ENCODE data around the gene ARL2BP. TPM values are rescaled to one million over a fixed set of nuclear protein-coding genes. Genes with fewer than 3 reads are reported as not detected.
A peak's percentile ranks its signal among the peaks of the same experiment; 100 is the strongest.

ARL2BP gene
- total and polyA plus RNA-seq, 2 of the 13 experiments (the other 11 are each of a cell fraction or from before 2014, with no cell fraction given): 64.3 to 67.6 TPM

- TF ChIP-seq, protein P1, sequence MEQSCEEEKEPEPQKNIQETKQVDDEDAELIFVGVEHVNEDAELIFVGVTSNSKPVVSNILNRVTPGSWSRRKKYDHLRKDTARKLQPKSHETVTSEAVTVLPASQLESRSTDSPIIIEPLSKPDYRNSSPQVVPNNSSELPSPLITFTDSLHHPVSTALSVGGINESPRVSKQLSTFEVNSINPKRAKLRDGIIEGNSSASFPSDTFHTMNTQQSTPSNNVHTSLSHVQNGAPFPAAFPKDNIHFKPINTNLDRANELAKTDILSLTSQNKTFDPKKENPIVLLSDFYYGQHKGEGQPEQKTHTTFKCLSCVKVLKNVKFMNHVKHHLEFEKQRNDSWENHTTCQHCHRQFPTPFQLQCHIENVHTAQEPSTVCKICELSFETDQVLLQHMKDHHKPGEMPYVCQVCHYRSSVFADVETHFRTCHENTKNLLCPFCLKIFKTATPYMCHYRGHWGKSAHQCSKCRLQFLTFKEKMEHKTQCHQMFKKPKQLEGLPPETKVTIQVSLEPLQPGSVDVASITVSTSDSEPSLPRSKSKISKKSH (CRISPR knock-in tag; IDR thresholded peaks at IDR 0.05; ENCODE audit: borderline replicate concordance): peak; percentile 57; the same call in 1 of the 2 replicates
- TF ChIP-seq ZNF224 (CRISPR knock-in tag; IDR thresholded peaks at IDR 0.05): no peak
- no peak for TF ChIP-seq ZNF841 (CRISPR knock-in tag; IDR thresholded peaks at IDR 0.05; ENCODE audit: borderline replicate concordance)
- peak; percentile 86 for TF ChIP-seq ZNF749 (CRISPR knock-in tag; IDR thresholded peaks at IDR 0.05; ENCODE audit: borderline replicate concordance)
- peak; percentile 60; the same call in 1 of the 2 replicates for TF ChIP-seq BHLHE40 (IDR thresholded peaks at IDR 0.05; ENCODE audit: low read length)
- peak; percentile 80 for TF ChIP-seq MED1 (CRISPR knock-in tag; IDR thresholded peaks at IDR 0.05)
- TF ChIP-seq TARDBP (CRISPR knock-in tag; IDR thresholded peaks at IDR 0.05): peak; percentile 99
- TF ChIP-seq, protein P2, sequence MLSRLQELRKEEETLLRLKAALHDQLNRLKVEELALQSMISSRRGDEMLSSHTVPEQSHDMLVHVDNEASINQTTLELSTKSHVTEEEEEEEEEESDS (CRISPR knock-in tag; IDR thresholded peaks at IDR 0.05; ENCODE audit: borderline replicate concordance): no peak; the same call in 1 of the 2 replicates
- no peak for TF ChIP-seq ELK4 (CRISPR knock-in tag; IDR thresholded peaks at IDR 0.05; ENCODE audit: borderline replicate concordance)
- TF ChIP-seq ZNF687 (CRISPR knock-in tag; IDR thresholded peaks at IDR 0.05): peak; percentile 80
- TF ChIP-seq ZNF546 (CRISPR knock-in tag; conservative IDR thresholded peaks at IDR 0.05): no peak
- no peak for TF ChIP-seq ZSCAN12 (CRISPR knock-in tag; IDR thresholded peaks at IDR 0.05)
- TF ChIP-seq ZNF788 (CRISPR knock-in tag; IDR thresholded peaks at IDR 0.05; ENCODE audit: borderline replicate concordance): peak; percentile 99
- TF ChIP-seq, protein P3, sequence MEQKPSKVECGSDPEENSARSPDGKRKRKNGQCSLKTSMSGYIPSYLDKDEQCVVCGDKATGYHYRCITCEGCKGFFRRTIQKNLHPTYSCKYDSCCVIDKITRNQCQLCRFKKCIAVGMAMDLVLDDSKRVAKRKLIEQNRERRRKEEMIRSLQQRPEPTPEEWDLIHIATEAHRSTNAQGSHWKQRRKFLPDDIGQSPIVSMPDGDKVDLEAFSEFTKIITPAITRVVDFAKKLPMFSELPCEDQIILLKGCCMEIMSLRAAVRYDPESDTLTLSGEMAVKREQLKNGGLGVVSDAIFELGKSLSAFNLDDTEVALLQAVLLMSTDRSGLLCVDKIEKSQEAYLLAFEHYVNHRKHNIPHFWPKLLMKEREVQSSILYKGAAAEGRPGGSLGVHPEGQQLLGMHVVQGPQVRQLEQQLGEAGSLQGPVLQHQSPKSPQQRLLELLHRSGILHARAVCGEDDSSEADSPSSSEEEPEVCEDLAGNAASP (CRISPR knock-in tag; IDR thresholded peaks at IDR 0.05; ENCODE audit: borderline replicate concordance): peak; percentile 81
- TF ChIP-seq RCOR2 (CRISPR knock-in tag; IDR thresholded peaks at IDR 0.05): peak; percentile 84
- TF ChIP-seq, protein P4, sequence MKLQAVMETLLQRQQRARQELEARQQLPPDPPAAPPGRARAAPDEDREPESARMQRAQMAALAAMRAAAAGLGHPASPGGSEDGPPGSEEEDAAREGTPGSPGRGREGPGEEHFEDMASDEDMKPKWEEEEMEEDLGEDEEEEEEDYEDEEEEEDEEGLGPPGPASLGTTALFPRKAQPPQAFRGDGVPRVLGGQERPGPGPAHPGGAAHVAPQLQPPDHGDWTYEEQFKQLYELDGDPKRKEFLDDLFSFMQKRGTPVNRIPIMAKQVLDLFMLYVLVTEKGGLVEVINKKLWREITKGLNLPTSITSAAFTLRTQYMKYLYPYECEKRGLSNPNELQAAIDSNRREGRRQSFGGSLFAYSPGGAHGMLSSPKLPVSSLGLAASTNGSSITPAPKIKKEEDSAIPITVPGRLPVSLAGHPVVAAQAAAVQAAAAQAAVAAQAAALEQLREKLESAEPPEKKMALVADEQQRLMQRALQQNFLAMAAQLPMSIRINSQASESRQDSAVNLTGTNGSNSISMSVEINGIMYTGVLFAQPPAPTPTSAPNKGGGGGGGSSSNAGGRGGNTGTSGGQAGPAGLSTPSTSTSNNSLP (IDR thresholded peaks at IDR 0.05; ENCODE audit: low read depth, low read length): peak; percentile 84
- TF ChIP-seq PHF8 (CRISPR knock-in tag; IDR thresholded peaks at IDR 0.05): no peak
- TF ChIP-seq STAT5B (CRISPR knock-in tag; IDR thresholded peaks at IDR 0.05): peak; percentile 39; the same call in 1 of the 2 replicates
- peak; percentile 59 for TF ChIP-seq CBX1 (IDR thresholded peaks at IDR 0.05; ENCODE audit: low read depth)
Measured at GRCh38 chr16:57300387-57301125, 55.5 kb downstream of the ARL2BP start (continued).
